Stimulated activated naive B cell treated with anti-CD40 and anti-IgM and Interleukin-4, amounts not matched to agents 10 μg/mL and 1 μg/mL and 100 μg/mL, for 72 hours (primary cell): ENCODE results near the gene HTR2B.
"Not testable (repeated sequence)": the region's sequence is repeated elsewhere in the genome, so short reads cannot be mapped to it uniquely, and the experiment has no call there.

Experiments used
- ATAC-seq, 2 donors: fragments of 150-1000 bp; cut with Tn5 transposase; replicated peaks; 2 replicates each; pipeline ENCODE4 v1.10.0; 2021; ENCODE audit warnings: moderate library complexity in 1 of 2
- DNase-seq: peaks from one replicate; pipeline ENCODE4 v3.0.0; 2021
- H3K27ac Mint-ChIP-seq: one replicate; pipeline ENCODE4 v1.8.0; 2022; ENCODE audit warnings: mild to moderate bottlenecking, mixed read lengths
- H3K27me3 Mint-ChIP-seq, 2 donors: one replicate each; pipeline ENCODE4 v1.8.0; 2022; ENCODE audit warnings: mixed read lengths in 2 of 2
- H3K36me3 Mint-ChIP-seq, 2 donors: one replicate each; pipeline ENCODE4 v1.8.0; 2022; ENCODE audit warnings: mixed read lengths in 2 of 2, mild to moderate bottlenecking in 1 of 2
- H3K4me1 Mint-ChIP-seq, 2 donors: one replicate each; pipeline ENCODE4 v1.8.0; 2022; ENCODE audit warnings: mixed read lengths in 2 of 2, mild to moderate bottlenecking in 1 of 2
- H3K4me3 Mint-ChIP-seq, 2 donors: one replicate each; pipeline ENCODE4 v1.8.0; 2022; ENCODE audit warnings: mild to moderate bottlenecking in 2 of 2, mixed read lengths in 2 of 2, moderate library complexity in 1 of 2
- H3K9me3 Mint-ChIP-seq, 2 donors: one replicate each; pipeline ENCODE4 v1.8.0; 2022; ENCODE audit warnings: mixed read lengths in 2 of 2, mild to moderate bottlenecking in 1 of 2

Gene HTR2B

GRCh38 chr2:231094736-231095346 is 30.0 kb downstream of the HTR2B start:
- no peak for ATAC-seq
- Mint-ChIP-seq H3K9me3 (peaks cover 16 to 24% of the 10 kb centered on the region in 2 donors), H3K27ac (no peak overlapping the region), H3K4me1 (no peaks in the 10 kb centered on the region), H3K36me3 (peaks cover 85 to 87% of the 10 kb centered on the region in 2 donors), H3K27me3 (no peaks in the 10 kb centered on the region), H3K4me3 (no peak overlapping the region)
- no peak for DNase-seq

GRCh38 chr2:231093933-231094332 is 30.9 kb downstream of the HTR2B start:
- no peak for ATAC-seq

GRCh38 chr2:231088754-231089153 is 36.1 kb downstream of the HTR2B start:
- H3K27me3 Mint-ChIP-seq: no peaks in the 10 kb centered on the region
- ATAC-seq (no peak), DNase-seq (no peak)
- no peak overlapping the region for H3K4me3 Mint-ChIP-seq
- H3K4me1 Mint-ChIP-seq: no peaks in the 10 kb centered on the region
- H3K27ac Mint-ChIP-seq: no peak overlapping the region
- peaks cover 2 to 5% of the 10 kb centered on the region in 2 donors for H3K9me3 Mint-ChIP-seq
- H3K36me3 Mint-ChIP-seq: peaks cover 53 to 61% of the 10 kb centered on the region in 2 donors

More at GRCh38 chr2:231093933-231094332, 30.9 kb downstream of the HTR2B start:
- Mint-ChIP-seq H3K36me3 (peaks cover 79 to 84% of the 10 kb centered on the region in 2 donors), H3K27ac (no peak overlapping the region), H3K9me3 (peaks cover 14 to 18% of the 10 kb centered on the region in 2 donors), H3K4me1 (no peaks in the 10 kb centered on the region), H3K4me3 (no peak overlapping the region), H3K27me3 (no peaks in the 10 kb centered on the region)
- no peak for DNase-seq

- H3K4me3 Mint-ChIP-seq: no peak overlapping the region
- H3K4me1 Mint-ChIP-seq: no peaks in the 10 kb centered on the region
- H3K27me3 Mint-ChIP-seq: no peaks in the 10 kb centered on the region
- no peak for ATAC-seq
- H3K9me3 Mint-ChIP-seq: no peaks in the 10 kb centered on the region
- H3K36me3 Mint-ChIP-seq: peaks cover 29 to 53% of the 10 kb centered on the region in 2 donors
- no peak for DNase-seq
- H3K27ac Mint-ChIP-seq: no peak overlapping the region
Measured at GRCh38 chr2:231084565-231084964, 40.3 kb downstream of the HTR2B start.

- no peak overlapping the region for H3K27ac Mint-ChIP-seq
- peaks cover 17 to 39% of the 10 kb centered on the region in 2 donors for H3K36me3 Mint-ChIP-seq
- H3K9me3 Mint-ChIP-seq: no peaks in the 10 kb centered on the region
- no peaks in the 10 kb centered on the region for H3K27me3 Mint-ChIP-seq
- DNase-seq: no peak
- no peaks in the 10 kb centered on the region for H3K4me1 Mint-ChIP-seq
- H3K4me3 Mint-ChIP-seq: no peak overlapping the region
- ATAC-seq: no peak
Measured at GRCh38 chr2:231069379-231070054, 55.3 kb downstream of the HTR2B start.

- no peak overlapping the region for H3K27ac Mint-ChIP-seq
- no peaks in the 10 kb centered on the region for H3K27me3 Mint-ChIP-seq
- H3K9me3 Mint-ChIP-seq: no peaks in the 10 kb centered on the region
- H3K4me1 Mint-ChIP-seq: peaks cover 0 to under 1% of the 10 kb centered on the region in 2 donors
- ATAC-seq: no peak
- DNase-seq: no peak
- H3K36me3 Mint-ChIP-seq: peaks cover 17 to 43% of the 10 kb centered on the region in 2 donors
- no peak overlapping the region for H3K4me3 Mint-ChIP-seq
Measured at GRCh38 chr2:231068525-231069222, 56.2 kb downstream of the HTR2B start.

- peaks cover 19 to 45% of the 10 kb centered on the region in 2 donors for H3K36me3 Mint-ChIP-seq
- not testable (repeated sequence) for H3K27ac Mint-ChIP-seq
- peaks cover 4 to 12% of the 10 kb centered on the region in 2 donors for H3K4me1 Mint-ChIP-seq
Measured at GRCh38 chr2:231067531-231067930, 57.3 kb downstream of the HTR2B start.

GRCh38 chr2:231065966-231066365 is 58.9 kb downstream of the HTR2B start:
- Mint-ChIP-seq H3K36me3 (peaks cover 25 to 45% of the 10 kb centered on the region in 2 donors), H3K4me1 (peaks cover 4 to 21% of the 10 kb centered on the region in 2 donors), H3K27ac (no peak overlapping the region), H3K27me3 (no peaks in the 10 kb centered on the region), H3K4me3 (no peak overlapping the region), H3K9me3 (no peaks in the 10 kb centered on the region)
- DNase-seq (no peak), ATAC-seq (no peak)

More at GRCh38 chr2:231067531-231067930, 57.3 kb downstream of the HTR2B start:
- not testable (repeated sequence) for H3K27me3 Mint-ChIP-seq, H3K9me3 Mint-ChIP-seq, H3K4me3 Mint-ChIP-seq, DNase-seq, ATAC-seq

GRCh38 chr2:231063347-231063746 is 61.5 kb downstream of the HTR2B start:
- Mint-ChIP-seq H3K27ac (no peak overlapping the region), H3K36me3 (peaks cover 30 to 48% of the 10 kb centered on the region in 2 donors), H3K4me1 (peaks cover 14 to 41% of the 10 kb centered on the region in 2 donors), H3K4me3 (no peak overlapping the region), H3K27me3 (no peaks in the 10 kb centered on the region), H3K9me3 (no peaks in the 10 kb centered on the region)
- DNase-seq (no peak), ATAC-seq (no peak)

- H3K4me1 Mint-ChIP-seq: peaks cover 17 to 47% of the 10 kb centered on the region in 2 donors
- no peak for DNase-seq
- H3K9me3 Mint-ChIP-seq: no peaks in the 10 kb centered on the region
- no peak overlapping the region for H3K4me3 Mint-ChIP-seq
- H3K36me3 Mint-ChIP-seq: peaks cover 24 to 42% of the 10 kb centered on the region in 2 donors
- no peak overlapping the region for H3K27ac Mint-ChIP-seq
- H3K27me3 Mint-ChIP-seq: no peaks in the 10 kb centered on the region
- no peak for ATAC-seq
Measured at GRCh38 chr2:231062776-231063175, 62.1 kb downstream of the HTR2B start.

- peaks cover 21 to 30% of the 10 kb centered on the region in 2 donors for H3K36me3 Mint-ChIP-seq
- H3K27ac Mint-ChIP-seq: peak overlapping the region; percentile 14
- no peaks in the 10 kb centered on the region for H3K9me3 Mint-ChIP-seq
- DNase-seq (no peak), ATAC-seq (no peak)
- H3K4me1 Mint-ChIP-seq: peaks cover 19 to 50% of the 10 kb centered on the region in 2 donors
- no peaks in the 10 kb centered on the region for H3K27me3 Mint-ChIP-seq
- H3K4me3 Mint-ChIP-seq: no peak overlapping the region
Measured at GRCh38 chr2:231059756-231060155, 65.1 kb downstream of the HTR2B start.

GRCh38 chr2:231058761-231059550 is 65.9 kb downstream of the HTR2B start:
- no peak for ATAC-seq
- Mint-ChIP-seq H3K4me3 (peak overlapping the region; percentile 45 to 99), H3K27me3 (peaks cover 4% of the 10 kb centered on the region in 2 donors), H3K9me3 (no peaks in the 10 kb centered on the region), H3K36me3 (peaks cover 21 to 25% of the 10 kb centered on the region in 2 donors), H3K27ac (no peak overlapping the region), H3K4me1 (peaks cover 19 to 50% of the 10 kb centered on the region in 2 donors)
- no peak for DNase-seq
